Activated T-cell treated with anti-CD3 and anti-CD28 coated beads for 24 hours (primary cell): ENCODE data around the gene RIPOR3.
"Not testable (repeated sequence)": the region's sequence is repeated elsewhere in the genome, so short reads cannot be mapped to it uniquely, and the experiment has no call there.

Source experiments
- DNase-seq: peaks from one replicate; pipeline ENCODE4 v3.0.0-alpha.2; 2020; ENCODE audit warnings: low read depth

RIPOR3 gene

DNA sequence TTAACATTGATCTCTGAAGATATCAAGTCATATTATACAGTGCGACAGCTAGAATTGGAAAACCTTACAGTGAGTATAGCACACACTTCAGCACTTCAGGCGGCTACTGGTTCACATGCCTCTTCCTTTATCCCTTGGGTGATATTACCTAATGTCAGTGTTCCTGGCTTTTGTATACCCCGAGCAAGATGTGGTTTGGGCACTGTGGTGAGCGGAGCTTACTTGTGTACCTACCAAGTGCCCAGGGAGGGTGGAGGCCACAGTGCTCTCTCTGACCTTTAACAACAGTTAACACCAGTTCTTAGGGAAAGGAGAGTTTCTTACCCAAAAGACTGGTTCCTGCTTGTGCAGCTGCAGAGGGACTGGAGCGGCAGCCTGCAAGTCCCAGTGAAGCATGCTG is 116.8 kb downstream of the RIPOR3 start:
- no peak for DNase-seq

DNA sequence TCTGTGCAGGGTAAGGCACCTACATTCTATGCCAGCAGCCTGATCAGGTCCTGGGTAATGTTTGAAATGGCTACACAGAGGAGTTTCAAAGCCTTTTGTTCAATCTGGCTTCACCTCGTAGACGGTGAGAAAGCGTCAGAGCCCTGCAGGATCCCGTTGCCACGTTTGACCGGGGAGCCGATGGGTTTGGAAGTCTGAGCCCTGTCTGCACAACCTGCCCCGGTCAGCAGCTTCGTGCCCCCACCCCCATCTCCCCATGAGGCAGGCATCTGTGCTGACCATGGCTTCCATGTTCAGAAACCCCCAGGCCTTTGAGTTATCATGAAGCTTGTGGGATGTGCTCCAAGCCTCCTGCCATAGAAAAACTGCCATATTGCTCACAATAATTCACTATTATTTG is 117.2 kb downstream of the RIPOR3 start:
- no peak for DNase-seq

DNA sequence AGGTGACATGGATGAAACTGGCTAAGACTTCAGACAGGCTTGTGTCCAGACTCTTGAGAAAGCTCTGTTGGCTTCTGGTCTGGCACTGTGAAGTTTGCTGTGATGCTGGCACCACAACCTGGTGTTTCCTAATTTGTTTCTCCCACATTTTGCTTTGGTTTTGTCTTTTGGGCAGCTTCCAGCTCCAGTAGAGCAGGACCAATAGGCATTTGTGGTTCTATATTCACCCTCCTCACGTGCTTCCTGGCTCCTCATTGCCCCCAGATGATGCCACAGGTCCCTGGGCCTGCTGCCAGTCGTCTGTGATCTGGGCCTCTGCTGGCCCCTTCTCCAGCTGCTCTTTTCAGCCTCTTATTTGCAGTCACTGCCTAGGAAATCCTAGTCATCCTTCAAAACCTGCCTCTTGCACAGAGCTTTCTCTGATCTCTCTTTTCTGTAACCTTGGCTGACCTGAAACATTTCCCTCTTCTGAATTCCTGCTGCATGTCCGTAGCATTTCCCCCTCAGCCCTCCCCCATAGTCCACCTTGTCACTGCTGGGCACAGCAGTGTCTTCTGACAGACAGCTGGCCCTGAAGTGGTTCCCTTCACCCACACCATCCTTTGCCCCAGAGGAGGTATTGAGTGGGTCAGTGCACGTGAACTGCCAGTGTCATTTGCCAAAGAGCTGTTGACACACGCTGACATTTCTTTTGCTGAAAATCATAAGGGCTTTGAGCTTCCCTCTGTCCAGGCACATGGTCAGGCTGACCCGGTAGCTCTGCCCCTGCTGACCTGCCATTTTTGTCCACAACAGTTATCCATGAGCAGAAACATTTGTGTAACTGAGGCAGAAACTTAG is 118.2 kb downstream of the RIPOR3 start:
- DNase-seq, result no peak

DNA sequence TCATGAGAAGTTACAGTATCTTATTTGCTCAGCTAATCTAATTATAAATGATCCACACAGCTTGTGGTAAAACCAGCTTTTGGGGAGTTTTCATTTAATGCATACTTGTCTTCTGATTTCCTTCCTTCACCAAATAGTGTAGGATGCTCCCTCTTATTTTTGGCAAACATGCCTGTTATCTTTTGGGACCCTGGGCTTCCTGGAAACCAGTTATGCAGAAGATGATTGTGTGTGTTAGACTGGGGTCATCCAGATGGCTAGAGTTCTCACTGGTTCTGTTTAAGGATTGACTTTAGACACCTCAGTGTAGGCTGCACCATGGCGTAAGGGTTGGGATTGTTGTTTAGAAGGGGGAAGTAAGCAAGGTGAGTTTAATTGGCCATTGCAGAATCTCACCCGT is 119.9 kb downstream of the RIPOR3 start:
- no peak for DNase-seq

DNA sequence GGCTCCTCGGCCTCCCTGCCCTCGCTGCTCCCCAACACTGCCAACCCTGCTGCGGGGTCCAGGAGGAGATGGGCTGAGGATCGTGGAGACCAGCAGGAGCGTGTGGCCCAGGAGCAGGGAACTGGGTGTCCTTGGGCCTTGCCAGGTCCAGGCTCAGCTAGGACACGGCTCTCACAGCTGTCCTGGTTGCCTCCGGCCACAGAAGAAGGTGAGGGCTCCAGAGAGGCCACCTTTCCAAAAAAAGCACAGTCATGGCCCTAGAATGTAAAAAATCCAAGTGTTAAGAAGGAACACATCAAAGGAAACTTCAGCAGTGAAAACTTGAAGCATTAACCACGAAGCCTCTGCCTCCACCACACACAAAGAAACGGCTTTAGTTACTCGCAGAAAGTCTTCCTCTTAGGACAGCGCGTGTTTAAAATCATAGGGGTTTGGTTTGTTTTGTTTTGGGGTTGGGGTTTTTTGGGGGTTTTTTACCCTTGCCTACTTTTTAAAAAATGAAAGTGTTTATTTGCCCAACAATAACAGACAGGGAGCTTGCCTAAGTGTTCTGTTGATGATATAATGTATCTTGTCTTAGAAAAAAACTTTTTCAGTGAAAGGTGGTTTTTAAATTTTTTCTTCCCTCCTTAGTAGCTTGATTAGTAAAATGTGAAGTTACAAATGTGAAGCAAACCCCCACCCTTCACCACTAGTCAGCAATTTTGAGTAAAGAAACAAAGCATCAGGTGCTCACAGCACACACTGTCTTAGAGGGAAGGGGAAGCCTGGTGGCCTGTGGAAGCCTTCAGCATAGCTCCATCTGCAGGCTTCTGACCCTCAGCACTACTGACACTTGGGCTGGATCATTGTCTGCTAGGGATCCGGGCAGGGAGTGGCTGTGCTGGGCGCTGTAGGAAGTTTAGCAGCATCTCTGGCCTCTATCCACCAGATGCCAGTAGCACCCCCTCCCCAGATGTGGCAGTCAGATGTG is 121.2 kb downstream of the RIPOR3 start:
- DNase-seq, result no peak

DNA sequence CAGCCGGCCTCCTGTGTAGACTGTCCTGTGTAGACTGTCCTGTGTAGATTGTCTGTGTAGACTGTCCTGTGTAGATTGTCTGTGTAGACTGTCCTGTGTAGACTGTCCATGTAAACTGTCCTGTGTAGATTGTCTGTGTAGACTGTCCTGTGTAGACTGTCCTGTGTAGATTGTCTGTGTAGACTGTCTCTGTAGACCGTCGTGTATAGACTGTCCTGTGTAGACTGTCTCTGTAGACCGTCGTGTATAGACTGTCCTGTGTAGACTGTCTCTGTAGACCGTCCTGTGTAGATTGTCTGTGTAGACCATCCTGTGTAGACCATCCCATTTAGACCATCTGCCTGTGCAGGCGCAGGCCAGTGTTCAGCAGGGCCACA is 121.9 kb downstream of the RIPOR3 start:
- not testable (repeated sequence) for DNase-seq

DNA sequence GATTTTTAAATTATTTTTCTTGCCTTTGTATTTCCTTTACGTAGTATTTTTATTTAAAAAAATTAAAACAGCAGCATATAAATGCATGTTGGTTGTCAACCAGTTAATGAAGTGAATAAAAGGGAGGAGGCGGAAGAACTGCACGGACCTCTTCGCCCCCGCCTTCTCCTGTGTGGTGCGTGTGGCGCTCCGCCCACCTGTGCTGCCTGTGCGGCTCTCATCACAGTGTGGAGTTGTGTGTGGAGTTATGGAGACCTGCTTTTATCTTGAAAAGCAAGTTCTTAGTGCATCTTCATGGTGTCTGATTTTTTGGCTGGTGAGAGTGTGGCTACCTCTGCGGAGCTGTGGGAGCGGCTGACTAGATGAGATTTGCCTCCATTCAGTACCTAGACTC is 122.8 kb downstream of the RIPOR3 start:
- no peak for DNase-seq

DNA sequence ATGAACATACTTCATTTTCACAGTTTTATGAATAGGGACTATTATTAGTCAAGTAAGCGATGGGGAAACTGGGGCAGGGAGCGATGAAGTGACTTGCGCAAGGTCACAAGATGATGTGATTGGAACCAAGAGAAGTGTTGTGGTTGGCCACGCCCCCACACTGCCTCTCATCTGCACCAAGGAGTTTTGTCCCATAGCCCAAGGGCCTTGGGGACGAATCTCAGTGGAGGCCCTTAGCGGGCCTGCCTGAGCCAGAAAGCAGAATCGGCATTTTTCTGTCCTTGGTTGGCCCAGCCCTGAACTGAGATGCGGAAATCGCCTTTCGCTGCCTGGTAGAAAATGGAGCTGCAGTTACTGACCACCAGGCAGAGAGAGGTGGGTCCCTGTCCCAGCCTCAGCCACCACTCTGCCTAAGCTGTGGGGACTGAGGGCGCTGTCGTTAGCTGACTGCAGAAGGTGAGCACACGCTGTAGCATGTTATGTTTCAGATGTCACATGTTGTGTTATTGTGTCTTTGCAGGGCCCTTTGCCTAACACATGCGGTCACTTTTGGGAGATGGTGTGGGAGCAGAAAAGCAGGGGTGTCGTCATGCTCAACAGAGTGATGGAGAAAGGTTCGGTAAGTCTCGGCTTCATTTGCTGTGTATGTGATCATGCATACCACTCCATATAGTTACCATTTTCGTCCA is 123.3 kb downstream of the RIPOR3 start:
- DNase-seq, result no peak

DNA sequence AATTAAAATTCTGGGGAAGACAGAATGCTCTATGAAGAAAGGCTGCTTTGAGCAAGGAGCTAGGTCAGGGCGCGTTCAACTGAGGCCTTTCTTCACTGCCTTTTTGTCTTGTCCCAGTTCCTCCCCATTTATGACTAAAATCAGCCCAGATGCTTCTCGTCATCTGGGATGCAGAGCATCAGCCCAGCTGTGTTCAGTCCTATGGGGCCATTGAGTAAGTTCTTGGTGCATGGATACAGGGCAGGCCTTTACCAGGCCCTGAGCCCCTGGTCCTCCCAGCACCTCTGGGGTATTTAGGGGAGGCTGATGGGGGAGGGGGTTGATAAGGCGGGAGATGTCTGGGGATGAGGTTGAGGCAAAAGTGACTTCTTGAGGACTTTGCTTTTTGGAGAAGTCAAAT is 125.5 kb downstream of the RIPOR3 start:
- no peak for DNase-seq

DNA sequence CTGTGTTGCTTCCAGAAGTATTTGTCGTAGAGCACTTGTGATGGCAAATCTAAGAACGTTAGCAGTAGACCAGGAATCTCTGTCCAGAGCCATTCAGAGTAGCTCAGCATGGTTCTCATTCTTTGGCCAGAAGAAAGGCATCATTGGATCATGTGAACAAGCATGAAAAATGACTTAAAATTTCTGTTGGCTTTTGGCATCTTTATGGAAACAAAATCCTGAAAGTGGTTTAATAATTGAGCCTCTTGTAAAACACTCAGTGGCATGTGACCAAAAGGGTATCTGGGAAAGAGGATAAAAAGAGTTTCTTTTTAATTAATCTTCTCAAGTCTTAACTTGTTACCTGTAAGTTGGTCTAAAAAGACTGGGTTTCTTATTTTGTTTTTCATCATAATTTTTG is 126.0 kb downstream of the RIPOR3 start:
- no peak for DNase-seq

DNA sequence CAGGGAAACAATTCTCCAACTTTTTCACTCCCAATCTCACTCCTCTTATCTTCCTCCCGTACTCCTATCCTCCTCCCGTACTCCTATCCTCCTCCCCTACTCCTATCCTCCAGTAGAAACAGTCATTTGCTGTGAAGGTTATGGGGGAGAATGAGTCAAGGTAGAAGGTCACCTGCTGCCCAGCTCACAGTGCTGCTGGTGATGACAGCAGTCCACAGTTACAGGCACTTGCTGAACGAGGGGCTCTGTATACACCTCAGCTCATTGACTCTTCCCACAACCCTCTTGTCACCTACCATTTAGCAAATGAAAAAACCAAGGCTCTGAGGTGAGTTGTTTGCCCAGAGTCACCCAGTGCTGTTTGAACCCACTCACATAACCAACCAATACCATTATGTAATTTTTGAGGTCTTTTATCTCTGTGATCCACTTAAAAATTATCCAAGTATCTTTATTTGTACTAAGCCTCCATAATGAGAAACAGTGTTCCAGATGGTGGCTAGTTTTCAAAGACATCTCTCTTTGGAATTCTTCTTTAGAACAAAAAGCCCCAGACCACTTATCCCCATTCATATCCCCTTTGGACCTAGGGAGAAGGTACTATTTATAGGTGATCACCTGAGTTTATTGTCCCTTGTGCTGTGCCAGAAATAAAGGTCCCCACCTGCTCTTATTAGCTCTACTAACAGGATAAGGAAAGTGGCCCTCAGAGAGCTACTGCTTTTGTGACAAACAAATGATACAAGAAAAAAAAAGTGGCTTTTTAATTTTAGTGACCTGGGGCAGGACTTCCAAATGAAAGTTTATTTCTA is 128.0 kb downstream of the RIPOR3 start:
- DNase-seq, result no peak

DNA sequence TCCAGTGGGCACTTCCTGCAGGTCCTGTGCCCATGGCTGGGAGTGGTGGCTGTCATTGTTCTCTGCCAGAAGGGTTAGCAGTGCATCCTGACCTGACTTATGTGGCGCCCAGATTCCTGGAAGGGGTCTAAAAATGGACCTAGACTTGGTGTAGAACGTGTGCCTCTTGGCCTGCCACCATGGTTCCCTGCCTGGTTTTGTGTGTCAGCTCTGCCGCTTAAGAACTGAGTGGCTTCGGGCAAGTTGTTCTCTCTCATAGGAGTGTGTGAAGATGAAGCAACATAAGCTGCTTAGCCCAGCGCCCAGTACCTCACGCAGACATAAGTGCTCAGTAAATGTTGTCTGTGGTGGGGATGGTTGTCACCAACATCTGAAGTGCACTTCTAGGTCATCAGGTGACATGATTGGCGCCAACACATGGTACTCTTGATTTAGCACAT is 129.1 kb downstream of the RIPOR3 start:
- DNase-seq, result no peak

DNA sequence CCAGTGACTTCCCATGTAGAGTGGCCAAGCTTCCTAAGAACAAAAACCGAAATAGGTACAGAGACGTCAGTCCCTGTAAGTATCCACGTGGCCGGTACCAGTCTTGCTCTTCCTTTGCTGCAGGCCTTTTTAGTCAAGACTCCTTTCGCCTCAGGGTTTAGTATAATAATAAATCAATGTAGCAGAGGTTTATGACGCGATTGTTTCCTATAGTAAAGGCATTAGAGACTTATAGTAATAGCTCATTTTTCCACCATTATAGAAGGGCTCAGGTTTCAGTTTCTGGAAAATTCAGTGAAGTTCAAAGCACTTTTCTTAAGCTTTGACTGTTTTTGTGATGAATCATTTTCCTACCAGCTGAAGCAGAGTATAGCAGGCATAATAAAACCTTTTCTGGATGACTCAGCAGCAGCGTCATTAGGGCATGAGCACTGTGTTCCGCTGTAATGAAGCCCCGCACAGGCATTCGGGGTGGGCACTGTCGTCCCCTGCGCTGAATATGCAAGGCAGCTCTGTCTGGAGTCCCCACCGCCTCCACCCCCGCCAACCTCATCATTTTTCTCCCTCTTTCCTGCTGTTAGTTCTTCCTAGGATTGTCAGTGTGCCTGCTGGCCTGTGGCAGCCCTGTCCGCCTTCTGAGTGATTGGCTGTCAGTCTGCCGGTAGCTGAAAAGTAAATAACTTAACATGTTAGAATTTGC is 129.8 kb downstream of the RIPOR3 start:
- peak; percentile 68 for DNase-seq

DNA sequence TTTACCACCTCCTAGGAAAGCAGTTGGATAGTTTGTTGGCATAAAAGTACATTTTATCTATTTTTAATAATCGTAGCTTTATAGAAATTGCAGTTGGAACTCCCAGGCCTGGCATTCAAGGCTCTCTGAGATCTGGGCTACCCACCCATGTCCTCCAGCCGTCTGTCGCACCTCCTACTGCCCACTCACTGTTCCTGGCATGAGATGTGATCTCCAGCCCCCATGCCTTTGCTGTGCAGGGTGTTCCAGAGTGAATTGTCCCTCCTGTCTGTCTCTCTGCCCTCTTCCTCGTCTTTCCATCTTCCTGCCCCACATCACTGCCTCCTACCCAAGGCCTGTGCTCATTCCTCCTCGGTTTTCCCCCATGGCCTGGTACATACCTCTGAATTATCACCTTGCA is 130.5 kb downstream of the RIPOR3 start:
- no peak for DNase-seq

DNA sequence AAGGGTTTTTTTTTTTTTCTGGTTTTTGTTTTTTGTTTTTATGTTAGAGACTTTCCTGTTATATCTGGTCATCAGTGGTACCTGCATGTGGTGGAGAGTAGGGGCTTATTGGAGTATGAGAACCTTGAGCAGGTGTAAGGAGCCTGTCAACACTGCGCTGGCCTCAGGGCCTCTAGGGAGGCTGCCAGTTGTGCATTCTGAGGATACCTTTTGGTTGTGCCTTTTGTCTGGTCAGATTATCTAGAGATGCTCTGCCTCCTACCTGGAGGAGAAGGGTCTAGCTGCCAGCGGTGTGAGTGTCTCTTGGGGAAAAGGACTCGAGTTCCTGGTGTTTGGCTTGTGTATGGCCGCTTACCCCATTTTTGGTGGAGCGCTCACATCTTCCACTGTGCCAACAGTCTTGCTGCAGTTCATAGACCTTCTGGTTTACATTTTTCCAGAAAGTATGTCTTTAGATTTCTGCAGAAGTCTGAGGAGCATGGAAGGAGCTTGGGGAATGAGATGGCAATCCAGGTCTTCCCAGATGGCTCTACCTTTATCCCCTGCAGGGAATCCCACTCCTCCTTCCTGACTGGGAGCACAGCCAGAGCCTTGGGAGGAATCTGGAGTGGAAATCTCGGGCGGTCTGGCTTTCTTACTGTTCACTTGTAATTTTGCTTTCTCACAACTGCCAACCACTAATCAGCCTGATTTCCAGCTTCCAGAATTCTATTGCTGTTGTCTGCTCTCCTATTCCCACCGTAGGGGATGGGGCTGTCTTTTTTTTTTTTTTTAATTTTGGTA is 131.3 kb downstream of the RIPOR3 start:
- no peak for DNase-seq

DNA sequence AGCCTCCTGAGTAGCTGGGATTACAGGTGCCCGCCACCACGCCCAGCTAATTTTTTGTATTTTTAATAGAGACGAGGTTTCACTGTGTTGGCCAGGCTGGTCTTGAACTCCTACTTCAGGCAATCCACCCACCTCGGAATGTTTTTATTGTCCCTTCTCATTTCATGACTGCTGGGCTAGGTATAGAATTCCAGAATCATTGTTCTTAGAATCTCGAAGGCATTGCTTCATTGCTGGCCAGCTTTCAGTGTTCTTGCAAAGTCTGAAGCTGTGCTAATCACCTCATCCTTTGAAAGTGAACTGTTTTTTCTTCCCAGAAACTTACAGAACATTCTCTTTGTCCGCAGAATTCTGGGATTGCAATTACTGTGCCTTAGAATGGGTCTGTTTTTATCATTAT is 132.2 kb downstream of the RIPOR3 start:
- no peak for DNase-seq

DNA sequence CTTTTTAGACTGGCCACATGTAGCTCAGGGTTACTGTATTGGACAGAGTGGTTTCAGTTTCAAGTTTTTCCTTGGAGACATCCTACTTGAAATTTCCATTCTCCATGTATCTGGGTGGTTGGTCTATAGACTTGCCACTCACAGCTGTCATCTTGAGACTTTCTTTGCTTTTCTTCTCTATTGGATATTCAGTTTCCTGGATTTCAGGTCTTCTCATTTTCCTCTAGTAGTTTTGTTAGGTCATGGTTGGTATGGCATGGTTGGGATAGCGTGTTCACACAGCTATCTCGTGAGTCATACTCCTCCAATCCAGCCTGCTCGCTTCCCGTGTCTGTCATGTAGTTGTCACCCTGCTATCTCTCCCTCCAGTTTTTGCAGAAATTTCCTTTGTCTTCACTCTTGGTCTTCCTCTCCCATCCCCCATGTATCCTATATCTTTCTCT is 132.8 kb downstream of the RIPOR3 start:
- DNase-seq, result no peak

DNA sequence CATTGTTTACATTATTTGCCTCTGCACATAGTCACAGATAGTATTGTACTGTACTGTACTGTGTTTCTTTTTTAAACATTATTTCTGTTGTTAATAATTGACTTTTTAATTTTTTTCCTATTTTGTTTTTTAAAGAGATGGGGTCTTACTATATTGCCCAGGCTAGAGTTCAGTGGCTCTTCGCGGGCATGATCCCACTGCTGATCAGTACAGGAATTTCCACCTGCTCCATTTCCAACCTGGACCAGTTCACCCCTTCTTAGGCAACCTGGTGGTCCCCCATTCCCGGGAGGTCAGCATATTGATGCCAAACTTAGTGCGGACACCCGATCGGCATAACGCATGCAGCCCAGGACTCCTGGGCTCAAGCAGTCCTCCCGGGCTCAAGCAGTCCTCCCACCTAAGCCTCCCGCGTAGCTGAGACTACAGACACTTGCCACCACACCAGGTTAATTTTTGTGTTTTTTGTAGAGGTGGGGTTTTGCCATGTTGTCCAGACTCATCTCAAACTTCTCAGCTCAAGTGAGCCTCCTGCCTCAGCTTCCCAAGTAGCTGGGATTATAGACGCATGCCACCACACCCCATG is 133.7 kb downstream of the RIPOR3 start:
- DNase-seq, result no peak

DNA sequence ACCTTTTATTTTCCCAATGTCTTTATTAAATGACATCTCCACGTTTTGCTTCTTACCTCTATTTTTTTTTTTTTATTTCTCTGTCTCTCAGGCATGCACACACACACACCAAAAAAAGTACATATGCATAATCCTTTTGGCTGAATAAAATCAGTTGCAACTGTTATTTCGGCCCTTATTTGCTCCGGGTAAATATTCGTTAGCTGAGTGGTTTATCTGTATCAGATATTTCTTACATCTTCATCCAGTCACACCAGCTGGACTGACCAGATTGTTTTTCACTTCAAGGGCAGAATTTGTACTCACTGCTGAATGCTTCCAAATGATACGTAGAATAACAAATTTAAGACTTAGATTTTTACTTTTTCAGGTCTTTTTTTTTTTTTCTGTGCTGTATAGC is 135.7 kb downstream of the RIPOR3 start:
- DNase-seq, result no peak
